HEK293T (cell line): ENCODE measurements around the gene CLCA4.

Experiments
- BHLHE40 ChIP-seq: fragments of 450-650 bp; IDR thresholded peaks from 2 replicates; pipeline ENCODE4 v1.6.1; 2016; ENCODE audit warnings: mild to moderate bottlenecking, moderate library complexity, borderline replicate concordance
- ELF4 ChIP-seq: fragments of 450-650 bp; IDR thresholded peaks from 2 replicates; pipeline ENCODE4 v1.6.1; 2017; ENCODE audit warnings: antibody characterized with exemption
- FOXA1 ChIP-seq: fragments of 450-650 bp; IDR thresholded peaks from 2 replicates; pipeline ENCODE4 v1.6.1; 2016; ENCODE audit warnings: mild to moderate bottlenecking
- LEF1 ChIP-seq: fragments of 450-650 bp; IDR thresholded peaks from 2 replicates; pipeline ENCODE4 v1.6.1; 2017; ENCODE audit warnings: mild to moderate bottlenecking, borderline replicate concordance
- NFRKB ChIP-seq: fragments of 450-650 bp; IDR thresholded peaks from 2 replicates; pipeline ENCODE4 v1.6.1; 2016; ENCODE audit warnings: mild to moderate bottlenecking, moderate library complexity
- SP1 ChIP-seq: fragments of 450-650 bp; IDR thresholded peaks from 2 replicates; pipeline ENCODE4 v1.6.1; 2017
- TARDBP ChIP-seq: fragments of 450-650 bp; IDR thresholded peaks from 2 replicates; pipeline ENCODE4 v1.6.1; 2016
- ZNF384 ChIP-seq: fragments of 450-650 bp; IDR thresholded peaks from 2 replicates; pipeline ENCODE4 v1.6.1; 2016

DNA sequence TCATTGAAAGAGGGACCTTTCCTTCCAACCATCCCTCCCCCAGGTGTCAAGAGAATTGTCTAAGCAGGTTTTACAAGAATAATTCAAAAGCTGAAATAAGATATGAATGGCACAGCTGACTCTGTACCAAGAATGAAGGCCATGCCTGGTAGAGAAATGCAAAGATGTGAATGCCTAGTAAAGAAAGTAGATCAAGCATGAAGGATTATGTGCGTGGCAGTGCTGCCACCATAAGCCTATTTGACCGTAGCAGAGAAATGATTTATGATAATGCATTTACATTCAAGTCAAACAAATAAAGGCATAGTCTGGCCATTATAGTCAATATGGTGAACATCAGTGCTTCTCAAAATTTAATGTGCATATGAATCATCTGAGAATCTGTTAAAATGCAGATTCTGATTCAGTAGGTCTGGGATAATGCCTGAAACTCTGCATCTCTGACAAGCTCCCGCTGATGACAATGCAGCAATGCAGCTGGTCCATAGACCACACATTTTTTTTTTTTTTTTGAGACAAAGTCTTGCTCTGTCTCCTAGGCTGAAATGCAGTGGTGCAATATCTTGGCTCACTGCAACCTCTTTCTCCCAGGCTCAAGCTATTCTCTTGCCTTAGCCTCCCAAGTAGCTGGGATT is 16.6 kb upstream of the CLCA4 start:
- TF ChIP-seq ZNF384 (no peak), SP1 (no peak), TARDBP (no peak), BHLHE40 (no peak), FOXA1 (no peak), NFRKB (no peak), ELF4 (no peak), LEF1 (no peak)
